Thoracic aorta (tissue), 2 donors: ENCODE measurements around the gene NOL4L. TPM values are rescaled to one million over a fixed set of nuclear protein-coding genes. Genes with fewer than 3 reads are reported as not detected.

Experiments
- ATAC-seq: fragments of 150-250 bp; one replicate; pipeline ENCODE4 v1.8.0; 2017; ENCODE audit warnings: low read depth; ENCODE audit not compliant: insufficient number of reproducible peaks, low FRiP score
- DNase-seq: peaks from one replicate; pipeline ENCODE4 v3.0.0-alpha.2; 2020; ENCODE audit warnings: low spot score
- H3K27ac ChIP-seq, 2 donors: fragments of 200-600 bp; sonication (generic); 1 replicate in 1 of 2; 2 replicates in 1 of 2; pipeline ENCODE4 v1.5.1; 2016; ENCODE audit warnings: mild to moderate bottlenecking in 2 of 2, moderate library complexity in 2 of 2
- H3K27me3 ChIP-seq: fragments of 200-600 bp; sonication (generic); replicated peaks from 2 replicates; pipeline ENCODE4 v1.6.0; 2016; ENCODE audit warnings: mild to moderate bottlenecking; ENCODE audit not compliant: insufficient read depth
- H3K36me3 ChIP-seq: fragments of 200-600 bp; sonication (generic); one replicate; pipeline ENCODE4 v1.5.1; 2016
- H3K4me1 ChIP-seq, 2 donors: fragments of 200-600 bp; sonication (generic); 1 replicate in 1 of 2; 2 replicates in 1 of 2; pipeline versions ENCODE4 v1.5.1 to v1.6.0; 2016; ENCODE audit warnings: low read depth in 2 of 2, mild to moderate bottlenecking in 1 of 2; ENCODE audit not compliant: control insufficient read depth in 1 of 2
- H3K4me3 ChIP-seq: fragments of 200-600 bp; sonication (generic); 2 replicates; pipeline ENCODE4 v1.5.1; 2016; ENCODE audit warnings: mild to moderate bottlenecking
- H3K9me3 ChIP-seq: fragments of 200-600 bp; sonication (generic); 2 replicates; pipeline ENCODE4 v1.5.1; 2016
- CTCF ChIP-seq: fragments of 200-600 bp; sonication (generic); IDR thresholded peaks from one replicate; pipeline ENCODE4 v1.5.1; 2019; ENCODE audit warnings: antibody characterized with exemption
- total RNA-seq, 2 donors: library from RNA; depleted of rRNA; stranded (reverse); fragments of >200 nt; gene quantifications; one replicate each; pipeline versions ENCODE4 v1.1.0 to v1.2.3, GENCODE V29; 2016

NOL4L gene
- total RNA-seq, 2 donors from 2014 or later, result 17.5 to 23.7 TPM

GRCh38 chr20:32451340-32451681, 133.8 kb downstream of the NOL4L start:
- no peak for TF ChIP-seq CTCF
- Histone ChIP-seq H3K36me3 (peaks cover 3% of the 10 kb centered on the region), H3K9me3 (no peaks in the 10 kb centered on the region), H3K4me1 (peaks cover 0 to 7% of the 10 kb centered on the region in 2 donors), H3K27me3 (no peaks in the 10 kb centered on the region), H3K4me3 (no peak overlapping the region), H3K27ac (no peak overlapping the region)
- DNase-seq (no peak), ATAC-seq (no peak)

- TF ChIP-seq CTCF, result no peak
- no peaks in the 10 kb centered on the region for H3K9me3 ChIP-seq
- ATAC-seq, result no peak
- DNase-seq, result no peak
- no peak overlapping the region for H3K27ac ChIP-seq
- H3K27me3 ChIP-seq, result no peaks in the 10 kb centered on the region
- no peak overlapping the region for H3K4me3 ChIP-seq
- peaks cover 0 to 7% of the 10 kb centered on the region in 2 donors for H3K4me1 ChIP-seq
- H3K36me3 ChIP-seq, result peaks cover 3% of the 10 kb centered on the region
Observed at GRCh38 chr20:32450484-32451061, 134.6 kb downstream of the NOL4L start.

- no peak overlapping the region for H3K27ac ChIP-seq
- peaks cover 0 to 7% of the 10 kb centered on the region in 2 donors for H3K4me1 ChIP-seq
- TF ChIP-seq CTCF, result no peak
Observed at GRCh38 chr20:32449890-32450401, 135.2 kb downstream of the NOL4L start.

GRCh38 chr20:32449057-32449889, 135.9 kb downstream of the NOL4L start:
- TF ChIP-seq CTCF, result no peak
- H3K4me3 ChIP-seq, result no peak overlapping the region
- H3K4me1 ChIP-seq, result peaks cover 0 to 7% of the 10 kb centered on the region in 2 donors
- DNase-seq (no peak), ATAC-seq (no peak)
- peaks cover 3% of the 10 kb centered on the region for H3K36me3 ChIP-seq
- no peaks in the 10 kb centered on the region for H3K9me3 ChIP-seq
- no peak overlapping the region for H3K27ac ChIP-seq
- no peaks in the 10 kb centered on the region for H3K27me3 ChIP-seq

More at GRCh38 chr20:32449890-32450401, 135.2 kb downstream of the NOL4L start:
- ATAC-seq, result no peak
- DNase-seq, result no peak
- Histone ChIP-seq H3K4me3 (no peak overlapping the region), H3K27me3 (no peaks in the 10 kb centered on the region), H3K9me3 (no peaks in the 10 kb centered on the region), H3K36me3 (peaks cover 3% of the 10 kb centered on the region)

GRCh38 chr20:32448306-32449056, 136.7 kb downstream of the NOL4L start:
- Histone ChIP-seq H3K4me1 (peaks cover 0 to 7% of the 10 kb centered on the region in 2 donors), H3K4me3 (no peak overlapping the region), H3K27me3 (no peaks in the 10 kb centered on the region), H3K36me3 (peaks cover 3% of the 10 kb centered on the region), H3K27ac (no peak overlapping the region), H3K9me3 (no peaks in the 10 kb centered on the region)
- DNase-seq (no peak), ATAC-seq (no peak)
- no peak for TF ChIP-seq CTCF
